ENCODE measurements around the gene OR13C5.

GRCh38 chr9:104608336-104608735 is 9.1 kb upstream of the OR13C5 start:
- no peak for TF ChIP-seq POLR2AphosphoS5 (IDR thresholded peaks at IDR 0.05)
- TF ChIP-seq POLR2A (IDR thresholded peaks at IDR 0.05): no peak
- no peak for TF ChIP-seq EP300 (IDR thresholded peaks at IDR 0.05)
